Gastroesophageal sphincter (tissue), 4 donors: ENCODE measurements around the gene XAB2. TPM values are rescaled to one million over a fixed set of nuclear protein-coding genes. Genes with fewer than 3 reads are reported as not detected.

ENCODE experiments used
- ATAC-seq: fragments of 150-250 bp; one replicate; pipeline ENCODE4 v1.9.1; 2016; ENCODE audit warnings: mild to moderate bottlenecking, moderate library complexity
- H3K27ac ChIP-seq, 4 donors: fragments of 200-600 bp; sonication (generic) in 3 of 4; 1 replicate in 3 of 4; 2 replicates in 1 of 4; pipeline ENCODE4 v1.5.1; 2016 to 2019
- H3K27me3 ChIP-seq: fragments of 200-600 bp; sonication (generic); one replicate; pipeline ENCODE4 v1.5.1; 2019
- H3K36me3 ChIP-seq, 2 donors: fragments of 200-600 bp; sonication (generic); one replicate each; pipeline ENCODE4 v1.5.1; 2019; ENCODE audit warnings: control low read depth in 1 of 2
- H3K4me1 ChIP-seq, 3 donors: fragments of 200-600 bp; sonication (generic); 1 replicate in 2 of 3; 2 replicates in 1 of 3; pipeline ENCODE4 v1.5.1; 2016 to 2019; ENCODE audit warnings: control low read depth in 2 of 3
- H3K4me3 ChIP-seq, 2 donors: fragments of 200-600 bp; sonication (generic); one replicate each; pipeline ENCODE4 v1.5.1; 2019; ENCODE audit warnings: mild to moderate bottlenecking in 1 of 2, moderate library complexity in 1 of 2
- H3K9me3 ChIP-seq, 3 donors: fragments of 200-600 bp; sonication (generic); one replicate each; pipeline ENCODE4 v1.5.1; 2017 to 2019; ENCODE audit warnings: control low read depth in 2 of 3
- CTCF ChIP-seq, 4 experiments: fragments of 200-600 bp in 2 of 4; fragments of 450-650 bp in 2 of 4; sonication (generic) in 1 of 4; IDR thresholded peaks; one replicate each; pipeline ENCODE4 v1.5.1; 2017 to 2019; ENCODE audit warnings: antibody characterized with exemption in 4 of 4, mild to moderate bottlenecking in 2 of 4, moderate library complexity in 2 of 4
- EP300 ChIP-seq: sonication (generic); formaldehyde crosslinking; IDR thresholded peaks from one replicate; pipeline ENCODE4 v1.6.1; 2017; ENCODE audit warnings: antibody characterized with exemption, mild to moderate bottlenecking
- POLR2A ChIP-seq, 2 donors: fragments of 450-650 bp; IDR thresholded peaks; one replicate each; pipeline ENCODE4 v1.6.1; 2017; ENCODE audit warnings: antibody characterized with exemption in 2 of 2, mild to moderate bottlenecking in 2 of 2, moderate library complexity in 1 of 2
- POLR2AphosphoS5 ChIP-seq: sonication (generic); formaldehyde crosslinking; IDR thresholded peaks from one replicate; pipeline ENCODE4 v1.6.1; 2017; ENCODE audit warnings: antibody characterized with exemption
- WGBS, 2 donors: methylation state at CpG; one replicate each; pipeline ENCODE4 v1.1.5; 2018; ENCODE audit warnings: low coverage in 1 of 2; 5-methylcytosine and 5-hydroxymethylcytosine counted together
- total RNA-seq, 4 donors: library from RNA; depleted of rRNA; stranded (reverse); fragments of >200 nt; gene quantifications; one replicate each; pipeline ENCODE4 v1.1.0, GENCODE V29; 2016

XAB2 gene
- total RNA-seq, 4 donors from 2014 or later: 36.7 to 50.6 (median 42.5) TPM

- no peak overlapping the region for H3K27ac ChIP-seq
- no peak for ATAC-seq
- H3K36me3 ChIP-seq: no peaks in the 10 kb centered on the region
- no peak overlapping the region for H3K4me3 ChIP-seq
- no peaks in the 10 kb centered on the region for H3K9me3 ChIP-seq
- no peak for TF ChIP-seq POLR2AphosphoS5
- no peak for TF ChIP-seq EP300
- TF ChIP-seq CTCF (IDR thresholded peaks at IDR 0.05): no peak
- no peak for TF ChIP-seq POLR2A (IDR thresholded peaks at IDR 0.05)
- peaks cover 0 to 9% (median 0%) of the 10 kb centered on the region in 3 donors for H3K4me1 ChIP-seq
- WGBS, 2 donors: 40 to 50% methylated on average over 8 of the region's 8 CpGs
- H3K27me3 ChIP-seq: peaks cover 39% of the 10 kb centered on the region
Observed at GRCh38 chr19:7654401-7654800, 25.1 kb upstream of the XAB2 start.

GRCh38 chr19:7652061-7652641, 22.8 kb upstream of the XAB2 start:
- no peak overlapping the region for H3K27ac ChIP-seq
- ATAC-seq: peak; percentile 90
- 0 to 3% methylated on average over 6 to 28 of the region's 28 CpGs for WGBS, 2 donors

GRCh38 chr19:7650148-7650547, 20.8 kb upstream of the XAB2 start:
- TF ChIP-seq EP300: no peak
- no peak for TF ChIP-seq POLR2AphosphoS5
- no peak for TF ChIP-seq POLR2A (IDR thresholded peaks at IDR 0.05)
- TF ChIP-seq CTCF (IDR thresholded peaks at IDR 0.05): no peak
- no peak for ATAC-seq
- Histone ChIP-seq H3K27me3 (peaks cover 64% of the 10 kb centered on the region), H3K4me3 (no peak overlapping the region), H3K4me1 (peaks cover 0 to 9% (median 0%) of the 10 kb centered on the region in 3 donors), H3K9me3 (no peaks in the 10 kb centered on the region), H3K27ac (no peak overlapping the region), H3K36me3 (no peaks in the 10 kb centered on the region)
- 8 to 50% methylated on average over 1 to 2 of the region's 2 CpGs for WGBS, 2 donors

More at GRCh38 chr19:7652061-7652641, 22.8 kb upstream of the XAB2 start:
- Histone ChIP-seq H3K27me3 (peaks cover 44% of the 10 kb centered on the region), H3K4me1 (peaks cover 0 to 9% (median 0%) of the 10 kb centered on the region in 3 donors), H3K4me3 (peak overlapping the region in 1 of 2 donors; percentile 18), H3K36me3 (no peaks in the 10 kb centered on the region), H3K9me3 (no peaks in the 10 kb centered on the region)
- no peak for TF ChIP-seq EP300
- TF ChIP-seq CTCF (IDR thresholded peaks at IDR 0.05): peak in 3 of 4 experiments; percentile 90 to 96 (median 93)
- no peak for TF ChIP-seq POLR2AphosphoS5
- TF ChIP-seq POLR2A (IDR thresholded peaks at IDR 0.05): no peak

DNA sequence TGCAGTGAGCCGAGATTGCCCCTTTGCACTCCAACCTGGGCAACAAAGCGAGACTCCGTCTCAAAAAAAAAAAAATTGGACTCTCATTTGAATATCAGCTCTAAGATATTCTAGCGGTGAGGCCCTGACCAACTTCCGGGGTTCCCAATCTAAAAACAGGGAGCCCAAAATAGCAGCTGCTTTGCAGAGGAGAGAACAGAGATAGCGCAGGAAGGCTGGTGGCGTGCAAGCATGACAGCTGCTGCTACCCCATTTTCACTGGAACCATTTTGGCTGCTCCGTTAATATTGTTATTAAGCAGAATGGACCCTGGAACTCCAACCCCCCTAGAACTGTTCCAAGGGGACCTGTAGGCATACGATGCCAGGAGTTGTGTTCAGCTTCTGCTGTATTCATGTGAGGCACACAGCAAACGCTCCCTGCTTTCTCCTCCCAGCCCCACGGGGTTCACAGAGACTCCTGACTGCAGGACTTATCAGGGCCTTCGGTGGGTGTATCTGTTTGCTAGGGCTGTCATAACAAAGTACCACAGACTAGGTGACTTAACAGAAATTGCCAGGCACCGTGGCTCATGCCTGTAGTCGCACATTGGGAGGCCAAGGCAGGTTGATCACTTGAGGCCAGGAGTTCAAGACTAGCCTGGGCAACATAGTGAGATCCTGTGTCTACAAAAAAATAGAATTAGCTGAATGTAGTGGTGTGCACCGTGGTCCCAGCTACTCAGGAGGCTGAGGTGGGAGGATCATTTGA, 19.1 kb upstream of the XAB2 start:
- H3K9me3 ChIP-seq: no peaks in the 10 kb centered on the region
- no peak for ATAC-seq
- no peak overlapping the region for H3K4me3 ChIP-seq
- no peak overlapping the region for H3K27ac ChIP-seq
- H3K4me1 ChIP-seq: peaks cover 0 to 9% (median 0%) of the 10 kb centered on the region in 3 donors
- no peaks in the 10 kb centered on the region for H3K36me3 ChIP-seq
- WGBS, 2 donors: 86 to 91% methylated on average over 9 of the region's 15 CpGs
- TF ChIP-seq POLR2AphosphoS5 (no peak), EP300 (no peak), POLR2A (IDR thresholded peaks at IDR 0.05) (no peak), CTCF (IDR thresholded peaks at IDR 0.05) (no peak)
- H3K27me3 ChIP-seq: peaks cover 81% of the 10 kb centered on the region

GRCh38 chr19:7647156-7647555, 17.8 kb upstream of the XAB2 start:
- Histone ChIP-seq H3K27me3 (peaks cover 94% of the 10 kb centered on the region), H3K4me1 (peaks cover 0 to 5% (median 0%) of the 10 kb centered on the region in 3 donors), H3K27ac (no peak overlapping the region), H3K4me3 (no peak overlapping the region), H3K36me3 (no peaks in the 10 kb centered on the region), H3K9me3 (no peaks in the 10 kb centered on the region)
- no peak for TF ChIP-seq POLR2A (IDR thresholded peaks at IDR 0.05)
- TF ChIP-seq EP300: no peak
- TF ChIP-seq CTCF (IDR thresholded peaks at IDR 0.05): no peak
- TF ChIP-seq POLR2AphosphoS5: no peak
- no peak for ATAC-seq
- WGBS, 2 donors: no CpG with 5 or more reads among the region's 26 CpGs
